Occipital lobe (tissue), 2 donors: ENCODE results near the gene ANKRD61. TPM values are rescaled to one million over a fixed set of nuclear protein-coding genes. Genes with fewer than 3 reads are reported as not detected.
"Not testable (repeated sequence)": the region's sequence is repeated elsewhere in the genome, so short reads cannot be mapped to it uniquely, and the experiment has no call there.

ENCODE experiments used
- DNase-seq: peaks from one replicate; lab custom pipeline; 2025; lab: John Stamatoyannopoulos, UW
- total RNA-seq: library from RNA; depleted of rRNA; stranded (reverse); fragments of >200 nt; gene quantifications from one replicate; pipeline ENCODE4 v1.2.3, GENCODE V29; 2014

ANKRD61 gene
- total RNA-seq: 0.31 TPM

DNA sequence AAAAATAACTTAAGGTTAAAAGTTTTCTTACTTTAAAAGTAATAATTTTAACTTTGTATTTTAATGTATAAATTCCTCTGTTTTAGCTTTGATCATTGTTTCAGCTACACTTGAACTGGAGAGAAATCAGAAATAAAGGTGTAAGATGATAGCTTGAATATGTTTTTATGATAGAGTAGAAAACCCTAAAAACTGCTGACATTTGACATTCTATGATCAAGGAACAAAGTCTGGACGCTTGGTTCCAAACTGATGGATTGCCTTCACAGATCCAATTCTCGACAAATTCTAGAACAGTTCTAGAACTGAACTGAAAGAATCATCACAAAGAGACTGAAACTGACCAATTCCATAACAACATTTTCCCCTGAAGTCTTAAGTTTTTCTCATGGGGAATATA lies at the start of gene ANKRD61:
TSS of gene ANKRD61 (plus strand) at position 389 of the 400 bp plus-strand sequence. CDS start at position 389, 0 bp downstream.
- no peak for DNase-seq

DNA sequence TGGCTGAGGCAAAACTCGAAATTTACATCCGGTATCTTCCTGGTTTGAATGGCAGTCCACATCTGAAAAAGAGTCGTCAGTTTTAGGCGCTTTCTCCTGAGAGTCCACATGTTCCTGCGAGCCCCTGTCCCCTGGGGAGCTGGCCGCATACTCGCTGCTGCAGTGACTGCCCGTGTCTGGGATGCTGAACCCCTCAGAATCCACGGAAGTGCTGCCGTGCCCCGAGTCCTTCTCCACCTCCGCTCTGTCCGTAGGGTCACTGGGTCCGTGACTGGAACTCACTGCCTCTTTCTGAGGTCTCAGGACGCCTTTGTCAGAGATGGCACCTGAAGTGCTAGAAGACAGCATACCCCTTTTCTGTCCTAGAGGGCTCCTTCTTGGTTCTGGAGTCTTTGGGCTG lies 44.1 kb upstream of the ANKRD61 start:
- not testable (repeated sequence) for DNase-seq

DNA sequence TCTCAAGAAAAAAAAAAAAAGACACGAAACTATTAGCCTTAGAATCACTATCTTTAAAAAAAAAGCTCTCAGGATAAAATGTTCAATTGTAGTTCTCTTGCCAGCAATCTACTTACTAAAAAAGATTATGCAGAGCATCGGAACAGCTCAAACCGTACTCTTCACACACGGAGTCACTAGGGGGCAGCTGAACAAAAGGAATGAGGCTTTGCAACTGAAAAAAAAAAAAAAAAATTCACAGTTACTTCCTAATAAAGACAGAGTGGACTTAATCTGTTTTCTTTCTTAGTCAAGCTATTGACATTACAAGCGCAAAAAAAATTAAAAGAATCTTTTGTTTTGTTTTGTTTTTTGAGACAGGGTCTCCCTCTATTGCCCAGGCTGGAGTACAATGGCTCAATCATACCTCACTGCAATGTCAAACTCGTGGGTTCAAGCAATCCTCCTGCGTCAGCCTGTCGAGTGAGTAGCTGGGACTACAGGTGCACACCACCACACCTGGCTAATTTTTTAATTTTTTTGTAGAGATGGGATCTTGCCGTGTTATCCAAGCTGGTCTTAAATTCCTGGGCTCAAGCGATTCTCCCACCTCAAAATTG lies 33.9 kb upstream of the ANKRD61 start:
- DNase-seq: no peak

DNA sequence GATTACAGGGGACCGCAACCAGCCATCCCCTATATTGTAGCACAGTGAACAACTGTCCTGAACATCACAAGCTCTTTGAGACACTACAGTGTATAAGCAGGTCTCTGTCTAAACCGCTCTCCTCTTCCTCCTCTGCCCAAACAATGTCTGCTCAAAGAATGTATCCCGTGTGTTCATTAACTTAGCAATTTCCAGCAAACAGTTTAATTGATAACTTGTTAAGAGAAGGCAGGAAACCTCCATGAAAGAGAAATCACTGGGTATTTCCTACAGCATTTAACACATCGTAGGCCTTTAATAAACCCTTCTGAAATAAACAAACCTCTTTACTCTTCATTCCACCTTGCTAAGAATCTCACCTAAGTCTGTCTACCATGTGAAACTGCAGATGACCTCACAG lies 23.8 kb upstream of the ANKRD61 start:
- DNase-seq: no peak

DNA sequence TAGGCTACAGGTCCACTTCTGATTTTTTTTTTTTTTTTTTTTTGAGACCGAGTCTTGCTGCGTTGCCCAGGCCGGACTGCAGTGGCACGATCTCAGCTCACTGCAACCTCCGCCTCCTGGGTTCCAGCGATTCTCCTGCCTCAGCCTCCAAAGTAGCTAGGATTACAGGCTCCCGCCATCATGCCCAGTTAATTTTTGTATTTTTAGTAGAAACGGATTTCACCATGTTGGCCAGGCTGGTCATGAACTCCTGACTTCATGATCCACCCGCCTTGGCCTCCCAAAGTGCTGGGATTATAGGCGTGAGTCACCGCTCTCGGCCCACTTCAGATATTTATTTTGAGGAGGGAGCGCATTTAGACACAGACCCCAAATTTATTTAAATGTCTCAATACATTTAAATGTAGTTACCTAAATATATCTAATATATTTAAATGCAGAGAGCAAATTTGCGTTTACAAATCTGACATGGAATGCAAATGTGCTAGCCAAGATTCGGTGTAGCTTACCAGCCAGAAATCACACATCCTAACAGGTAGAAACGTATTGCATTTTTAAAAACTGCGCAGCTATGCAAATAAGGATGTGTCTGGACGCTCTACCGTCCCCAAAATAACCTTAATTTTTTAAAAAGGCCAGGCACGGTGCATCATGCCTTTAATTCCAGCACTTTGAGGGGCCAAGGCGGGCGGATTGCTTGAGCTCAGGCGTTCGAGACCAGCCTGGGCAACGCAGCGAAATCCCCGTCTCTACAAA lies 23.2 kb upstream of the ANKRD61 start:
- DNase-seq: not testable (repeated sequence)

DNA sequence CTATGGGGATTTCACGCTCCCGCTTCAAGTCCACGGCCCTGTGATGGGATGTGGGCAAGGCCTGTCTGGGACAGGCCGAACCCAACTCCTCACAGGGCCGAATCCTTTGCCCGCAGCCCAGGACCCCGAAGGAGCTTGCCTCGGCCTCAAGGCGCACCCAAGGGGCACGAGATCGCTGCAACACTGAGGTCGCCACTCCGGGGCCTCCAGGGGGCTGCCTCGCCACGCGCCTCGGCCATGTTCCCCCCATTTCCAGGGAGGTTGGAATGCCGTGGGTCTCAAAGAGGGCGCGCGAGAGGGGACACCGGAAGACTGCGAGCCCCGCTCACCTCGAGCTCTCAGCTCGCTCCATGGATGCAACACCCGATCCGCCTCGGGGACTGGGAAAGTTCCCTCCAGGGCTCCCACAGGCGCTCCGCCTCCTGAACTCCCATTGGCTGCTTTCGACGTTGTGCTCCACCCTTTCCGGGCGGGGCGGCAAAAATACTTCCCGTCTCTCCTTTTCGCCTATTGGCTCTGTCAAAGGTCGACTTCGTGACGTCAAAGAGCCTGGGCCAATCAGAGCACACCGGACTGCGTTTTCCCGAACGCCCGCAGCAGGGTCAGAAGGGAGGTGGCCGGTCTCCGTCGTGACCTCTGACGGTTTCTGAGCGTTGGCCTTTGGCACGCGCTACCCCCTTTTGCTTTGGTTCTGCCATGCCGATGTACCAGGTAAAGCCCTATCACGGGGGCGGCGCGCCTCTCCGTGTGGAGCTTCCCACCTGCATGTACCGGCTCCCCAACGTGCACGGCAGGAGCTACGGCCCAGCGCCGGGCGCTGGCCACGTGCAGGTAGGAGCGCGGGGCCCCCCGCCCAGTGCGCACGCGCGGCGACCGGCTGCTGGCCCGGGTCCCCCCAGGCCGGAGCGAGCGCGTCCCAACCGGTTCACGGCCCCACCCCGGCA lies 22.2 kb upstream of the ANKRD61 start, which contains the start of the genes AIMP2 and PMS2:
TSS of gene AIMP2 (plus strand) at position 605 of the 944 bp plus-strand sequence. CDS start at position 697, 92 bp downstream.
TSS of gene PMS2 (minus strand) at position 382 of the 944 bp plus-strand sequence. CDS start at position 352, 30 bp downstream.
- peak; percentile 98 for DNase-seq

- DNase-seq: not testable (repeated sequence)
Observed at GRCh38 chr7:6010370-6010769, 20.8 kb upstream of the ANKRD61 start.

DNA sequence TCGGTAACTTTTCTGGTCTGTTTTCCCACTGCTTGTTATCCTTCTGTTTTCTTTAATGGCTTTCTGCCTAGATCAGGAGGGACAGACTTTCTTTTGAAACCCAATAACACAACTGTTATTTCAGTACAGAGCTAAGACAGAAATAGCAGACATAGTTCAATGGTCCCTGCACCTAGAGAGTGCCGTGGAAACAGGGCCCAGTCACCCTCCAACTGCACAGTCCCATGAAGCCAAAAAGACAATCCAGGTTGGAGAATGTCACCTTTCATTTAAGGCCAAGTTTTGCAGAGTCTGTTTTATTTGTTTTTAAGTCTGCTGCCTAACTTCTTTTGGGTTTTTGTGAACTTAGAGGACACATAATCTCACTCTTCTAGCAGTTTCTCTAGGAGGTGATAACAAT lies 19.6 kb upstream of the ANKRD61 start:
- DNase-seq: no peak

DNA sequence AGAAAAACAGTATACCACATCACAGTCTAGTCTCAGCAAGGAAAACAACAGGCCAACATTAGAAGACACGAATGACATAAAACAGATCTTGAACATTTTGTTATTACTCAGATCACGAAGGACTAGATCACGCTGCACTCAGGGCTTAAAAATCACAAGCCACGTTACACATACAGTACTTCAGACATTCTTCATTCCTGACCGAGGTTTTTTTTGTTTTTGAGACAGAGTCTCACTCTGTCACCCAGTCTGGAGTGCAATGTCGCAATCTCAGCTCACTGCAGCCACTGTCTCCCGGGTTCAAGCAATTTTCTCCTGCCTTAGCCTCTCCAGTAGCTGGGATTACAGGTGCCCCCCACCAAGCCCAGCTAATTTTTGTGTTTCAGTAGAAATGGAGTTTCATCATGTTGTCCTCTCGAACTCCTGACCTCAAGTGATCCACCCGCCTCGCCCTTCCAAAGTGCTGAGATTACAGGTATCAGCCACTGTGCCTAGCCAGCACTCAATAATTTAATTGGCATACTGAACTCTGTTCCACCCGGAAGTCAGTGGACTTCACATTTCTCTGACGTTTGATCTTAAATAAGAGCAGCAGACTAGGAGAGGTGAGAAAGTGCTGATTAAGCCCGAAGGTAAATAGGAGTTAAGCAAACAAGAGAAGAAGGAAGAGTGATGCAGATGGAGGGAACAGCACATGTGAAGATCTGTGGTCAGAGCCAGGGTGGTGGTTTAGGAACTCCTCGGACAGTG lies 18.6 kb upstream of the ANKRD61 start:
- DNase-seq: no peak

- no peak for DNase-seq
Observed at GRCh38 chr7:6015917-6016652, 15.1 kb upstream of the ANKRD61 start.

DNA sequence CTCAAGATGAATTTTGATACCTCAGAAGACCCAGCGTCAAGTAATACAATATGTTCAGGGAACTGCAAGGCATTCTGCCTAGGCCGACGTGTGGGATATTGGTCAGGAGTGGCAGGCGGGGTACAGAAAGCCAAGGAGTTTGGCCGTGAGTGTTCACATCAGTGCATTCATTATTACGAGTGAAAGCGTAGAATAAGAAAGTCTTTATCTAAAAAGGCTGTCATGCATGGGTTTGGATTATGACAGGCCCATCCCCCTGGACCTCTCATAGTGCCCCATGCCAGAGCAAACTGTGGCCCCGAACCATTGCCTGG lies 14.6 kb upstream of the ANKRD61 start:
- no peak for DNase-seq

GRCh38 chr7:6020371-6021286 lies 10.5 kb upstream of the ANKRD61 start:
- no peak for DNase-seq

- DNase-seq: no peak
Observed at GRCh38 chr7:6022707-6023106, 8.5 kb upstream of the ANKRD61 start.

DNA sequence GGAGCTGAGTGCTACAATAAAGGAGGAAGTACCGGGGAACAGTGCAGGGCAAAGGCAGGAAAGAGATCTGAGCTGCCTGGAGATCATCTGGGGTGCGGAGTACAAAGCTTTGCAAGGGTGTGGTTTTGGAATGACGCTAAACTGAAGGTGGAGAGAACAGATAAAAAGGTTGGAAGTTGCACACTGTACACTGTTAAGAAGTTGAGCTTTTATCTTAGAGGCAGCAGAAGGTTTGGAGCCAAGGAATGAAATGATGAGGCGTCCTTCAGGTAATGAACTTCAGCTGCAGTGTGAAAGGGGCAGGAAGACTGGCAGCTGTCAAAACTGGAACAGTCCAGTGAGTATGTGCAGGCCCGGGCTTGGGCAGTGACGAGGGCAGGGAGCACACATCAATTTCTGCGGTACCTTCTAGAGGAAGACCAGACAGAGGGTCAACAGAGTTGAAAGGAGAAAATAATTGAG lies 7.2 kb upstream of the ANKRD61 start:
- no peak for DNase-seq

- DNase-seq: no peak
Observed at GRCh38 chr7:6026011-6026819, 5.0 kb upstream of the ANKRD61 start.

- no peak for DNase-seq
Observed at GRCh38 chr7:6026820-6027311, 4.3 kb upstream of the ANKRD61 start.

DNA sequence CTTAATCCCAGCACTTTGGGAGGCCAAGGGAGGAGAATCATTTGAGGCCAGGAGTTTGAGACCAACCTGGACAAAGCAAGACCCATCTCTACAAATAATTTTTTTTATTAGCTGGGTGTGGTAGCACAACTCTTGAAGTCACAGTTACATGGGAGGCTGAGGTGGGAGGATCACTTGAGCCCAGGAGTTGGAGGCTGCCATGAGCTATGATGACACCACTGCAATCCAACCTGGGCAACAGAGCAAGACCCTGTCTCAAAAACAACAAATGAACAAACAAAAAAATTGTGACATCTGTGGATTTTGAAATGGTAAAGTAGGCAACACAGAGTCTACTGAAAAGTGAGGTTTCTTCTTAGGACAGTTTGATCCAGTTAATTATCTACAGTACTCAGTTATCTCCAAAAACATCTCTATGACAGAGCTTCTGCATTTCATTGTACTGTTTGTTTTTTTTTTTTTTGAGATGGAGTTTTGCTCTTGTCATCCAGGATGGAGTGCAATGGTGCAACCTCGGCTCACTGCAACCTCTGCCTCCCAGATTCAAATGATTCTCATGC lies 3.3 kb upstream of the ANKRD61 start:
- no peak for DNase-seq

- DNase-seq: no peak
Observed at GRCh38 chr7:6028563-6028962, 2.6 kb upstream of the ANKRD61 start.
